Suprapubic skin (tissue), 4 donors: Measurements from ENCODE around the gene IQCE. TPM values are rescaled to one million over a fixed set of nuclear protein-coding genes. Genes with fewer than 3 reads are reported as not detected.

ENCODE experiments used
- DNase-seq, 2 donors: peaks; one replicate each; pipeline ENCODE4 v3.0.0-alpha.2; 2019; ENCODE audit warnings: low spot score in 2 of 2
- H3K27ac ChIP-seq: fragments of 200-600 bp; sonication (generic); one replicate; pipeline ENCODE4 v1.5.1; 2019
- H3K27me3 ChIP-seq: fragments of 200-600 bp; sonication (generic); one replicate; pipeline ENCODE4 v1.5.1; 2019
- H3K36me3 ChIP-seq: fragments of 200-600 bp; sonication (generic); one replicate; pipeline ENCODE4 v1.5.1; 2019
- H3K4me1 ChIP-seq: fragments of 200-600 bp; sonication (generic); one replicate; pipeline ENCODE4 v1.5.1; 2019
- H3K4me3 ChIP-seq: fragments of 200-600 bp; sonication (generic); one replicate; pipeline ENCODE4 v1.5.1; 2019; ENCODE audit warnings: mild to moderate bottlenecking
- H3K9me3 ChIP-seq: fragments of 200-600 bp; sonication (generic); one replicate; pipeline ENCODE4 v1.5.1; 2019
- CTCF ChIP-seq, 2 donors: fragments of 200-600 bp in 1 of 2; fragments of 450-650 bp in 1 of 2; sonication (generic) in 1 of 2; IDR thresholded peaks; one replicate each; pipeline ENCODE4 v1.5.1; 2016 to 2019; ENCODE audit warnings: antibody characterized with exemption in 2 of 2, mild to moderate bottlenecking in 1 of 2, moderate library complexity in 1 of 2
- EP300 ChIP-seq: sonication (generic); formaldehyde crosslinking; IDR thresholded peaks from one replicate; pipeline ENCODE4 v1.6.1; 2017; ENCODE audit warnings: antibody characterized with exemption
- POLR2A ChIP-seq, 2 donors: fragments of 450-650 bp; IDR thresholded peaks; one replicate each; pipeline ENCODE4 v1.6.1; 2017; ENCODE audit warnings: antibody characterized with exemption in 2 of 2, mild to moderate bottlenecking in 2 of 2, moderate library complexity in 2 of 2
- POLR2AphosphoS5 ChIP-seq, 3 donors: sonication (generic); formaldehyde crosslinking; IDR thresholded peaks; one replicate each; pipeline ENCODE4 v1.6.1; 2017; ENCODE audit warnings: antibody characterized with exemption in 3 of 3
- WGBS: methylation state at CpG from one replicate; pipeline ENCODE4 v1.1.5; 2018; 5-methylcytosine and 5-hydroxymethylcytosine counted together
- total RNA-seq, 4 donors: library from RNA; depleted of rRNA; stranded (reverse); fragments of >200 nt; gene quantifications; one replicate each; pipeline ENCODE4 v1.1.0, GENCODE V29; 2016

IQCE gene
- total RNA-seq, 4 donors from 2014 or later, result 10.1 to 18.8 (median 15.7) TPM

DNA sequence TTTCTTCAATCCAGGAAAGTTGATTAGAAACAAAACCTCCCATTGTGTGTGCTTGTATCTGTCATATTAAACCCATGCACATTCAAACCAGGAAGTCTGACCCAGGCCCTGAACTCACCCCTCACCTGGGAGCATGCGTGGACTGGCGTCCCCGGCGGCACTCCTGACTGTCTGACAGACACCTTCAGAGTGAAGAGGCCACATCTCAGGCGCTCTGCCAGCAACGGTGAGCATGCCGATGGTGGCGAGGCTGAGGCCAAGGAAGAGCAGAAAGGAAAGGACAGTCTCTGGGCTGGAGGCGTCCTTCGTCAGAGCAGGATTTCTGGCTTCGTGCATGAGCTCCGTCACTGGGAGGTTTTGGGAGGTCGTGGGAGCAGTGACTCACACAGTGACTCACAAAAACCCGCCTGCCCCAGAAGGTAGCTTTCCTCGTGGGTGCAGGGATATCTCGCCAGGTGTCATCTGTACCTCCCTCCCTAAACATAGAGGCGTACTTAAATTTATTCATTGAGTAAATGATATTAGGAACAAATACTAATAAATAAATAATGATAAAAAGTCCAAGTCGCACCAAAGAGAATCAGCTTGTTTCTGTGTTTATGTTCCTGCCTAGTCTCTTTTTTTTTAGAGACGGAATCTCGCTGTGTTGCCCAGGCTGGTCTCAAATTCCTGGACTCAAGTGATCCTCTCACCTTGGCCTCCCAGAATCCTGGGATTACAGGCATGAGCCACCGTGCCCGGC, 13.5 kb downstream of the IQCE start:
- Histone ChIP-seq H3K4me3 (no peak overlapping the region), H3K27ac (no peak overlapping the region), H3K36me3 (peaks cover 43% of the 10 kb centered on the region), H3K9me3 (no peaks in the 10 kb centered on the region), H3K4me1 (peaks cover 2% of the 10 kb centered on the region), H3K27me3 (no peaks in the 10 kb centered on the region)
- WGBS, result 83% methylated on average over 22 of the region's 22 CpGs
- DNase-seq, result no peak
- no peak for TF ChIP-seq POLR2AphosphoS5 (IDR thresholded peaks at IDR 0.05)

- TF ChIP-seq POLR2A (IDR thresholded peaks at IDR 0.05) (no peak), POLR2AphosphoS5 (IDR thresholded peaks at IDR 0.05) (no peak), CTCF (IDR thresholded peaks at IDR 0.05) (no peak), EP300 (no peak)
These were observed 15.0 kb downstream of the IQCE start for GRCh38 chr7:2573761-2574160.

GRCh38 chr7:2575046-2575732, 16.4 kb downstream of the IQCE start:
- 88% methylated on average over 15 of the region's 21 CpGs for WGBS
- Histone ChIP-seq H3K27ac (no peak overlapping the region), H3K9me3 (no peaks in the 10 kb centered on the region), H3K36me3 (peaks cover 46% of the 10 kb centered on the region), H3K27me3 (no peaks in the 10 kb centered on the region), H3K4me3 (no peak overlapping the region), H3K4me1 (no peaks in the 10 kb centered on the region)
- DNase-seq, result no peak
- TF ChIP-seq CTCF (IDR thresholded peaks at IDR 0.05) (no peak), POLR2AphosphoS5 (IDR thresholded peaks at IDR 0.05) (no peak), EP300 (no peak)

More at GRCh38 chr7:2573761-2574160, 15.0 kb downstream of the IQCE start:
- Histone ChIP-seq H3K27me3 (no peaks in the 10 kb centered on the region), H3K36me3 (peaks cover 51% of the 10 kb centered on the region), H3K4me3 (no peak overlapping the region), H3K4me1 (no peaks in the 10 kb centered on the region), H3K27ac (no peak overlapping the region), H3K9me3 (no peaks in the 10 kb centered on the region)
- WGBS, result 84% methylated on average over 8 of the region's 9 CpGs
- DNase-seq, result no peak

DNA sequence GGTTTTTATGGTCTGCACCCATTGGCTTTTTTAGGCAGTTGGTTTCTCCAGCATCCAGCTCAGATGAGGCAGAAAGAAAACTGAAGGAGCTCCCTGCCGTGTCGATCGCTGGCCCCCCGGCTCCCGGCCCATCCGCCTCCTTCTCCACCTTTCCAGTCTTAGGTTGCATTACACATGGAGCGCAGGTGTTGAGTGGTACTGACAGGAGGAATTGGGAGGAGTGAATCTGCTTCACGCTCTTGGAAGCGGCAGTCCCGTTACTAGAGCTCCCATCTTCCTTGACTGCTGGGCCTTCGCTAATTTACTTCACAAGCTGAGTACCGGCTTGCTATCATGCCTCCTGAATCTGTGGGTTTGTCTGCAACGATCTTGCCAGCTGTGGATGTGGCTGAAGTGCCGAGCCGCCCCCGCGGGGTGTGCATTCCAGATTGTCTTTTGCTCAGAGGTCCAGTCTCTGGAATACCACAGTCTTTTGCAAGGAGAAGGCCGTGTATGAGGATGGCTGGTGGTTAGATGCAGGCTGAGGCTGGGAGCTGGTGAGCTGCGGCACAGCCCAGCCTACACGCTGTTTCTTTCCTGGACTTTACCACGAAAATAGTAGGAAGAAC, 17.1 kb downstream of the IQCE start:
- Histone ChIP-seq H3K4me3 (no peak overlapping the region), H3K36me3 (peaks cover 46% of the 10 kb centered on the region), H3K9me3 (no peaks in the 10 kb centered on the region), H3K27me3 (no peaks in the 10 kb centered on the region), H3K27ac (no peak overlapping the region), H3K4me1 (no peaks in the 10 kb centered on the region)
- no peak for DNase-seq
- 86% methylated on average over 21 of the region's 21 CpGs for WGBS
- TF ChIP-seq CTCF (IDR thresholded peaks at IDR 0.05) (no peak), POLR2A (IDR thresholded peaks at IDR 0.05) (no peak)

DNA sequence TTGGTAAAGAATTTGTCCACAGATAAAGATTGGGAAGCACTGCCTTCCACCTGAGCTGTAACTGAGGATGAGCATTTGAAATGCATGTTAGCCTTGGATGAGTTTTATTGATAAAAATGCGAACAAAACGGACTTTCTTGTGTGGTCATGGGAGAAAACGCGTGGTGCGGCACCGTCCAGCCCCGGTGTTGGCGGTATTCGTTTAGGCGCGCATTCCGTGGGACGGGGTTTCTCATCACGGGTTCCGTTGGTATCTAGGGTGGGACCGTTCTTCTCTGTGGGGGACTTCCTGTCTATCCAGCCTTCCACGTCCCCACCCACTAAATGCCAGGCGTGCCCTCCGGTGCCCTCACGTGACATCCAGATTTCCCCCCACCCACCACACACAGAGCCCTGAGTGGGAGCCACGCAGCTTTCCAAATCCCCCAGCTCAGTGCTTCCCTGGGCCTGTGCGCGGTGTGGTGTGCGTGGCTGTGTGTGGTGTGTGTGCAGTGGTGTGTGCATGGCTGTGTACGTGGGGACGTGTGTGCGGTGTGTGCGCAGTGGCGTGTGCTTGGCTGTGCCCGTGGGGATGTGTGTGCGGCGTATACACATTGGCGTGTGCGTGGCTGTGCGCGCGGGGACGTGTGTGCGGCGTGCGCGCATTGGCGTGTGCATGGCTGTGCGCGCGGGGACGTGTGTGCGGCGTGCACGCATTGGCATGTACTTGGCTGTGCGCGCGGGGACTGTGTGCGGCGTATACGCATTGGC, 18.1 kb downstream of the IQCE start:
- H3K27me3 ChIP-seq, result no peaks in the 10 kb centered on the region
- peaks cover 43% of the 10 kb centered on the region for H3K36me3 ChIP-seq
- H3K4me3 ChIP-seq, result no peak overlapping the region
- DNase-seq, result no peak
- no peaks in the 10 kb centered on the region for H3K9me3 ChIP-seq
- H3K4me1 ChIP-seq, result no peaks in the 10 kb centered on the region
- WGBS, result 90% methylated on average over 52 of the region's 56 CpGs
- no peak for TF ChIP-seq CTCF (IDR thresholded peaks at IDR 0.05)
- TF ChIP-seq POLR2AphosphoS5 (IDR thresholded peaks at IDR 0.05), result no peak
- TF ChIP-seq POLR2A (IDR thresholded peaks at IDR 0.05), result no peak
- no peak for TF ChIP-seq EP300
- H3K27ac ChIP-seq, result no peak overlapping the region
